ENCODE data around the gene BORCS8. TPM values are rescaled to one million over a fixed set of nuclear protein-coding genes. Genes with fewer than 3 reads are reported as not detected.

BORCS8 gene
- total and polyA plus RNA-seq, 2 of the 13 experiments (the other 11 are each of a cell fraction or from before 2014, with no cell fraction given) = 9.6 to 13.3 TPM

GRCh38 chr19:19138109-19138981 lies 53.6 kb downstream of the BORCS8 start, which contains the start of gene TMEM161A (continued):
- TF ChIP-seq ZBTB43 (CRISPR knock-in tag; conservative IDR thresholded peaks at IDR 0.05) = 0 out of 2 replicates have a peak, but pooled peaks have one; percentile 49
- 0 out of 2 replicates have a peak, but pooled peaks have one; percentile 41 for TF ChIP-seq ZSCAN29 (CRISPR knock-in tag; conservative IDR thresholded peaks at IDR 0.05)
- TF ChIP-seq ZBTB21 (CRISPR knock-in tag; IDR thresholded peaks at IDR 0.05) = no peak
- no peak for TF ChIP-seq ZNF318 (CRISPR knock-in tag; IDR thresholded peaks at IDR 0.05)
- TF ChIP-seq ZNF691 (CRISPR knock-in tag; IDR thresholded peaks at IDR 0.05; ENCODE audit: borderline replicate concordance, low read depth) = no peak
- peak; percentile 81 for TF ChIP-seq ZNF33B (CRISPR knock-in tag; IDR thresholded peaks at IDR 0.05)
- TF ChIP-seq CENPT (CRISPR knock-in tag; IDR thresholded peaks at IDR 0.05; ENCODE audit: low read depth) = no peak
- TF ChIP-seq CSRNP2 (CRISPR knock-in tag; conservative IDR thresholded peaks at IDR 0.05; ENCODE audit: low read depth) = no peak
- no peak for TF ChIP-seq ZNF609 (CRISPR knock-in tag; IDR thresholded peaks at IDR 0.05; ENCODE audit: borderline replicate concordance)
